Mesenchymal stem cell (in vitro differentiated cells and primary cell): ENCODE measurements around the gene TWF2.

Source experiments
- DNase-seq: peaks from one replicate; pipeline ENCODE4 v3.0.0-alpha.2; 2013
- H2AFZ ChIP-seq: one replicate; pipeline ENCODE4 v1.6.1; 2013; ENCODE audit warnings: low read depth, mild to moderate bottlenecking, control low read depth, inconsistent platforms, low read length, moderate library complexity
- H2AK5ac ChIP-seq: 2 replicates; pipeline ENCODE4 v1.6.1; 2013; ENCODE audit warnings: low read length, moderate library complexity, mild to moderate bottlenecking, inconsistent platforms; ENCODE audit not compliant: severe bottlenecking
- H2BK120ac ChIP-seq: one replicate; pipeline ENCODE4 v1.6.1; 2013; ENCODE audit warnings: low read depth, mild to moderate bottlenecking, inconsistent platforms, low read length, moderate library complexity
- H2BK12ac ChIP-seq, 2 experiments: one replicate each; pipeline ENCODE4 v1.6.1; 2013; ENCODE audit warnings: inconsistent platforms in 2 of 2, low read length in 2 of 2, mild to moderate bottlenecking in 2 of 2, moderate library complexity in 2 of 2, control low read depth in 1 of 2
- H2BK15ac ChIP-seq: one replicate; pipeline ENCODE4 v1.6.1; 2013; ENCODE audit warnings: mild to moderate bottlenecking, low read depth, inconsistent platforms; ENCODE audit not compliant: poor library complexity, severe bottlenecking
- H2BK5ac ChIP-seq: 2 replicates; pipeline ENCODE4 v1.6.1; 2013; ENCODE audit warnings: low read depth, mild to moderate bottlenecking, low read length, control low read depth, inconsistent platforms; ENCODE audit not compliant: poor library complexity, severe bottlenecking
- H3K14ac ChIP-seq, 2 experiments: one replicate each; pipeline ENCODE4 v1.6.1; 2013; ENCODE audit warnings: inconsistent platforms in 2 of 2, low read length in 2 of 2, control low read depth in 1 of 2, mild to moderate bottlenecking in 1 of 2, moderate library complexity in 1 of 2
- H3K18ac ChIP-seq, 2 experiments: one replicate each; pipeline ENCODE4 v1.6.1; 2013; ENCODE audit warnings: inconsistent platforms in 2 of 2, low read length in 2 of 2, control low read depth in 1 of 2, low read depth in 1 of 2, mild to moderate bottlenecking in 1 of 2
- H3K23ac ChIP-seq, 2 experiments: one replicate each; pipeline ENCODE4 v1.6.1; 2013; ENCODE audit warnings: inconsistent platforms in 2 of 2, low read length in 2 of 2, mild to moderate bottlenecking in 2 of 2, moderate library complexity in 2 of 2, control low read depth in 1 of 2
- H3K27ac ChIP-seq: 2 replicates; pipeline ENCODE4 v1.5.1; 2013; ENCODE audit warnings: mild to moderate bottlenecking, moderate library complexity, low read length, control low read depth, inconsistent platforms; ENCODE audit not compliant: poor library complexity, severe bottlenecking
- H3K27me3 ChIP-seq, 2 experiments: 2 replicates each; pipeline versions ENCODE4 v1.6.1 to v1.7.0; 2013; ENCODE audit warnings: low read length in 2 of 2, mild to moderate bottlenecking in 2 of 2, moderate library complexity in 2 of 2, control low read depth in 1 of 2, inconsistent platforms in 1 of 2; ENCODE audit not compliant: control insufficient read depth in 1 of 2, insufficient read depth in 1 of 2
- H3K36me3 ChIP-seq, 2 experiments: 2 replicates each; pipeline versions ENCODE4 v1.6.1 to v1.7.0; 2013; ENCODE audit warnings: low read length in 2 of 2, control low read depth in 1 of 2, inconsistent platforms in 1 of 2, low read depth in 1 of 2, mild to moderate bottlenecking in 1 of 2; ENCODE audit not compliant: insufficient read depth in 2 of 2, control insufficient read depth in 1 of 2
- H3K4ac ChIP-seq, 2 experiments: one replicate each; pipeline ENCODE4 v1.6.1; 2013; ENCODE audit warnings: inconsistent platforms in 2 of 2, low read length in 2 of 2, mild to moderate bottlenecking in 2 of 2, moderate library complexity in 2 of 2, control low read depth in 1 of 2, low read depth in 1 of 2
- H3K4me1 ChIP-seq: 2 replicates; pipeline ENCODE4 v1.6.1; 2013; ENCODE audit warnings: low read depth, low read length, control low read depth; ENCODE audit not compliant: control insufficient read depth, insufficient read depth
- H3K4me2 ChIP-seq: 2 replicates; pipeline ENCODE4 v1.6.1; 2013; ENCODE audit warnings: low read length, mild to moderate bottlenecking, inconsistent platforms; ENCODE audit not compliant: poor library complexity, severe bottlenecking
- H3K4me3 ChIP-seq, 2 experiments: 2 replicates each; pipeline versions ENCODE4 v1.5.1 to v1.7.0; 2013; ENCODE audit warnings: low read length in 2 of 2, mild to moderate bottlenecking in 2 of 2, control low read depth in 1 of 2, low read depth in 1 of 2; ENCODE audit not compliant: insufficient read depth in 1 of 2
- H3K79me1 ChIP-seq: replicated peaks from 2 replicates; pipeline ENCODE4 v1.6.1; 2013; ENCODE audit warnings: mild to moderate bottlenecking, control low read depth, low read length, inconsistent platforms; ENCODE audit not compliant: poor library complexity, severe bottlenecking
- H3K9ac ChIP-seq: 2 replicates; pipeline ENCODE4 v1.7.0; 2013; ENCODE audit warnings: mild to moderate bottlenecking, low read length, moderate library complexity
- H3K9me3 ChIP-seq: 2 replicates; pipeline ENCODE4 v1.7.0; 2013; ENCODE audit warnings: mild to moderate bottlenecking, low read length; ENCODE audit not compliant: control insufficient read depth
- H4K8ac ChIP-seq: one replicate; pipeline ENCODE4 v1.6.1; 2013; ENCODE audit warnings: inconsistent platforms, mild to moderate bottlenecking, low read length, moderate library complexity
- H4K91ac ChIP-seq: one replicate; pipeline ENCODE4 v1.6.1; 2013; ENCODE audit warnings: mild to moderate bottlenecking, low read length, inconsistent platforms
- WGBS: methylation state at CpG from one replicate; pipeline ENCODE4 v1.1.7; 2013; ENCODE audit warnings: mixed read lengths; 5-methylcytosine and 5-hydroxymethylcytosine counted together

Gene TWF2

GRCh38 chr3:52222319-52223221 lies 16.4 kb downstream of the TWF2 start:
- no peak overlapping the region for H3K9ac ChIP-seq
- H3K36me3 ChIP-seq = peaks cover 2 to 7% of the 10 kb centered on the region in 2 experiments
- peak overlapping the region in 1 of 2 experiments; percentile 14 for H3K23ac ChIP-seq
- H3K27me3 ChIP-seq = peaks cover 0 to 7% of the 10 kb centered on the region in 2 experiments
- no peaks in the 10 kb centered on the region for H3K9me3 ChIP-seq
- no peak overlapping the region for H3K4me2 ChIP-seq
- H2BK120ac ChIP-seq = no peak overlapping the region
- H3K14ac ChIP-seq = no peak overlapping the region
- H2BK15ac ChIP-seq = no peak overlapping the region
- H4K91ac ChIP-seq = no peak overlapping the region
- no peak overlapping the region for H3K27ac ChIP-seq
- DNase-seq = no peak
- no peak overlapping the region for H2BK12ac ChIP-seq
- no peak overlapping the region for H2BK5ac ChIP-seq
- H3K4me1 ChIP-seq = peaks cover 2% of the 10 kb centered on the region
- WGBS = 90% methylated on average over 41 of the region's 41 CpGs
- H3K79me1 ChIP-seq = no peaks in the 10 kb centered on the region
- no peak overlapping the region for H2AFZ ChIP-seq
- no peak overlapping the region for H3K4ac ChIP-seq
- no peak overlapping the region for H2AK5ac ChIP-seq
- H4K8ac ChIP-seq = no peak overlapping the region
- H3K18ac ChIP-seq = no peak overlapping the region
- H3K4me3 ChIP-seq = no peak overlapping the region

- H4K8ac ChIP-seq = no peak overlapping the region
Measured at GRCh38 chr3:52221563-52222318, 17.2 kb downstream of the TWF2 start.

GRCh38 chr3:52221141-52221562 lies 17.8 kb downstream of the TWF2 start:
- WGBS = 95% methylated on average over 27 of the region's 27 CpGs
- Histone ChIP-seq H3K14ac (no peak overlapping the region), H2AFZ (no peak overlapping the region), H3K23ac (no peak overlapping the region), H3K9ac (no peak overlapping the region), H3K18ac (no peak overlapping the region), H3K4me2 (no peak overlapping the region), H3K9me3 (no peaks in the 10 kb centered on the region), H3K27me3 (peaks cover 0 to 7% of the 10 kb centered on the region in 2 experiments), H3K79me1 (no peaks in the 10 kb centered on the region), H3K4me1 (peaks cover 9% of the 10 kb centered on the region), H3K27ac (no peak overlapping the region), H2BK15ac (no peak overlapping the region), H2BK12ac (no peak overlapping the region), H3K4ac (no peak overlapping the region), H3K4me3 (no peak overlapping the region), H4K91ac (no peak overlapping the region), H2BK5ac (no peak overlapping the region), H2AK5ac (no peak overlapping the region), H4K8ac (no peak overlapping the region), H3K36me3 (no peaks in the 10 kb centered on the region), H2BK120ac (no peak overlapping the region)
- no peak for DNase-seq

More at GRCh38 chr3:52221563-52222318, 17.2 kb downstream of the TWF2 start:
- Histone ChIP-seq H2BK12ac (no peak overlapping the region), H3K4me2 (no peak overlapping the region), H3K27ac (no peak overlapping the region), H3K27me3 (peaks cover 0 to 7% of the 10 kb centered on the region in 2 experiments), H3K14ac (no peak overlapping the region), H3K23ac (no peak overlapping the region), H3K9me3 (no peaks in the 10 kb centered on the region), H3K4me3 (no peak overlapping the region), H2BK5ac (no peak overlapping the region), H3K9ac (no peak overlapping the region), H3K36me3 (no peaks in the 10 kb centered on the region), H3K4me1 (peaks cover 8% of the 10 kb centered on the region), H4K91ac (no peak overlapping the region), H3K18ac (no peak overlapping the region), H2AFZ (no peak overlapping the region), H3K4ac (no peak overlapping the region), H3K79me1 (no peaks in the 10 kb centered on the region), H2BK15ac (no peak overlapping the region), H2AK5ac (no peak overlapping the region), H2BK120ac (no peak overlapping the region)
- WGBS = 94% methylated on average over 34 of the region's 34 CpGs
- no peak for DNase-seq
